Spleen (tissue), 11 donors: ENCODE data around the gene UGT8. TPM values are rescaled to one million over a fixed set of nuclear protein-coding genes. Genes with fewer than 3 reads are reported as not detected.
"Not testable (repeated sequence)": the region's sequence is repeated elsewhere in the genome, so short reads cannot be mapped to it uniquely, and the experiment has no call there.

Experiments
- DNase-seq: peaks from one replicate; pipeline ENCODE4 v3.0.0-alpha.2; 2020
- H3K27ac ChIP-seq, 8 donors: fragments of 200-600 bp; sonication (generic) in 7 of 8; 1 replicate in 4 of 8; 2 replicates in 4 of 8; pipeline versions ENCODE4 v1.5.0 to v1.8.0; 2016 to 2021; ENCODE audit warnings: inconsistent platforms in 4 of 8, mild to moderate bottlenecking in 4 of 8, moderate library complexity in 1 of 8
- H3K27me3 ChIP-seq, 7 donors: fragments of 200-600 bp; sonication (generic) in 6 of 7; replicated peaks in 1 of 7; 1 replicate in 4 of 7; 2 replicates in 3 of 7; pipeline versions ENCODE4 v1.5.0 to v1.8.0; 2016 to 2021; ENCODE audit warnings: inconsistent platforms in 3 of 7, mild to moderate bottlenecking in 1 of 7
- H3K36me3 ChIP-seq, 6 donors: fragments of 200-600 bp; sonication (generic) in 5 of 6; 1 replicate in 4 of 6; 2 replicates in 2 of 6; pipeline versions ENCODE4 v1.5.0 to v1.8.0; 2016 to 2021; ENCODE audit warnings: inconsistent platforms in 2 of 6
- H3K4me1 ChIP-seq, 6 donors: fragments of 200-600 bp; sonication (generic) in 5 of 6; 1 replicate in 3 of 6; 2 replicates in 3 of 6; pipeline versions ENCODE4 v1.5.0 to v1.8.0; 2016 to 2021; ENCODE audit warnings: inconsistent platforms in 3 of 6
- H3K4me3 ChIP-seq, 8 donors: fragments of 200-600 bp; sonication (generic) in 7 of 8; 1 replicate in 4 of 8; 2 replicates in 4 of 8; pipeline versions ENCODE4 v1.5.0 to v1.8.0; 2016 to 2021; ENCODE audit warnings: inconsistent platforms in 4 of 8, mild to moderate bottlenecking in 4 of 8, moderate library complexity in 2 of 8
- H3K9me3 ChIP-seq, 8 donors: fragments of 200-600 bp; sonication (generic) in 7 of 8; 1 replicate in 4 of 8; 2 replicates in 4 of 8; pipeline versions ENCODE4 v1.5.0 to v1.8.0; 2016 to 2021; ENCODE audit warnings: inconsistent platforms in 4 of 8
- POLR2A ChIP-seq, 3 donors: fragments of 450-650 bp; IDR thresholded peaks; one replicate each; pipeline ENCODE4 v1.5.1; 2017; ENCODE audit warnings: antibody characterized with exemption in 3 of 3, mild to moderate bottlenecking in 1 of 3
- POLR2AphosphoS5 ChIP-seq, 3 donors: sonication (generic); formaldehyde crosslinking; IDR thresholded peaks; one replicate each; pipeline ENCODE4 v1.5.1; 2017; ENCODE audit warnings: antibody characterized with exemption in 3 of 3
- WGBS, 5 donors: extraction: QIAGEN DNeasy Blood & Tissue Kit in 3 of 5; methylation state at CpG; one replicate each; pipeline versions ENCODE4 v1.1.5 to v1.1.7; 2013 to 2018; 5-methylcytosine and 5-hydroxymethylcytosine counted together
- intact Hi-C: fragments of 100-400 bp; cut with DNase I; formaldehyde crosslinking; loops from one replicate; pipeline ENCODE4 v1.15.0; 2023; ENCODE audit warnings: low total_unique reads
- polyA plus RNA-seq, 3 donors: library from polyadenylated mRNA; stranded (reverse); fragments of 200-250 nt; gene quantifications; one replicate each; pipeline ENCODE4 v1.2.1, GENCODE V29; 2013
- total RNA-seq, 7 donors: library from RNA; depleted of rRNA in 3 of 7; stranded (reverse); fragments of >200 nt in 3 of 7; fragmentation: NEBNext Ultra II Directional in 4 of 7; extraction: Animal tissue kit (Norgen Biotek cat#: 25700) in 4 of 7; gene quantifications; one replicate each; pipeline versions ENCODE4 v1.1.0 to v1.2.1, GENCODE V29; 2016 to 2021
- TF ChIP-seq, protein P1 (sequence below), 11 experiments: fragments of 200-600 bp in 7 of 11; fragments of 450-650 bp in 4 of 11; sonication (generic) in 4 of 11; IDR thresholded peaks in 8 of 11; conservative IDR thresholded peaks in 3 of 11; 1 replicate in 7 of 11; 2 replicates in 4 of 11; pipeline versions ENCODE4 v1.4.0 to v1.8.0; 2016 to 2021; ENCODE audit warnings: antibody characterized with exemption in 11 of 11, inconsistent platforms in 4 of 11, mild to moderate bottlenecking in 1 of 11
- donor health status: healthy with polysubstance abuse.
- donor health status: DM: no; HTN: no; CAD: no; lungs with moderate emphysema.
- donor health status: DM: no; HTN: no; CAD: no.
- donor health status: Bipolar disorder and iron deficiency.
- donor health status: healthy.
- donor health status: DM: no; HTN: no; CAD: no.
- donor health status: DM: yes; HTN: yes; CAD: no.

The UGT8 gene
- total and polyA plus RNA-seq, 10 donors = 2.1 to 7.0 (median 6.5) TPM

DNA sequence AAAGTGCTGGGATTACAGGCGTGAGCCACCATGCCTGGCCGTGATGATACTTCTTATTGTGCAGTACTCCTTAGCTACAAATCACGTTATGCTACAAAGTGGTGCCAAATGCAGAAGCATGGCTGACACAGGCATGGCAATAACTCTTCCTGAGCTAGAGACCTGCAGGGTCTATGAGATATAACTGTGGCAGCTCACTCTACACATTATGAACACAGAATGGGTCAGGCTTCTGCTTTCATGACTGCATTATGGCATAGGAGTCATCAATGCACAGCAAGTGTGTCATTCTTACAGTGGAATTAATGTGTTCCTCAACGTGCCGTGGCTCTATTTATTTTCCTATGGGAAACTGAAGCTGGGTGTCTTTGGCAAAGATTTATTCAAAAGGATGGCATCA is 64.5 kb downstream of the UGT8 start:
- Histone ChIP-seq H3K4me3 (no peak overlapping the region), H3K36me3 (peaks cover 0 to 15% (median 0%) of the 10 kb centered on the region in 6 donors), H3K27me3 (no peaks in the 10 kb centered on the region), H3K9me3 (no peaks in the 10 kb centered on the region), H3K4me1 (no peaks in the 10 kb centered on the region), H3K27ac (no peak overlapping the region)
- DNase-seq = no peak
- WGBS, 5 donors = 84 to 91% (median 86%) methylated on average over 5 of the region's 5 CpGs
- intact Hi-C loops = no loop called here
- no peak for TF ChIP-seq POLR2A (IDR thresholded peaks at IDR 0.05)
- TF ChIP-seq, protein P1, sequence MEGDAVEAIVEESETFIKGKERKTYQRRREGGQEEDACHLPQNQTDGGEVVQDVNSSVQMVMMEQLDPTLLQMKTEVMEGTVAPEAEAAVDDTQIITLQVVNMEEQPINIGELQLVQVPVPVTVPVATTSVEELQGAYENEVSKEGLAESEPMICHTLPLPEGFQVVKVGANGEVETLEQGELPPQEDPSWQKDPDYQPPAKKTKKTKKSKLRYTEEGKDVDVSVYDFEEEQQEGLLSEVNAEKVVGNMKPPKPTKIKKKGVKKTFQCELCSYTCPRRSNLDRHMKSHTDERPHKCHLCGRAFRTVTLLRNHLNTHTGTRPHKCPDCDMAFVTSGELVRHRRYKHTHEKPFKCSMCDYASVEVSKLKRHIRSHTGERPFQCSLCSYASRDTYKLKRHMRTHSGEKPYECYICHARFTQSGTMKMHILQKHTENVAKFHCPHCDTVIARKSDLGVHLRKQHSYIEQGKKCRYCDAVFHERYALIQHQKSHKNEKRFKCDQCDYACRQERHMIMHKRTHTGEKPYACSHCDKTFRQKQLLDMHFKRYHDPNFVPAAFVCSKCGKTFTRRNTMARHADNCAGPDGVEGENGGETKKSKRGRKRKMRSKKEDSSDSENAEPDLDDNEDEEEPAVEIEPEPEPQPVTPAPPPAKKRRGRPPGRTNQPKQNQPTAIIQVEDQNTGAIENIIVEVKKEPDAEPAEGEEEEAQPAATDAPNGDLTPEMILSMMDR (IDR thresholded peaks at IDR 0.05 in 8 of 11, conservative IDR thresholded peaks at IDR 0.05 in 3 of 11) = no peak
- no peak for TF ChIP-seq POLR2AphosphoS5 (IDR thresholded peaks at IDR 0.05)

DNA sequence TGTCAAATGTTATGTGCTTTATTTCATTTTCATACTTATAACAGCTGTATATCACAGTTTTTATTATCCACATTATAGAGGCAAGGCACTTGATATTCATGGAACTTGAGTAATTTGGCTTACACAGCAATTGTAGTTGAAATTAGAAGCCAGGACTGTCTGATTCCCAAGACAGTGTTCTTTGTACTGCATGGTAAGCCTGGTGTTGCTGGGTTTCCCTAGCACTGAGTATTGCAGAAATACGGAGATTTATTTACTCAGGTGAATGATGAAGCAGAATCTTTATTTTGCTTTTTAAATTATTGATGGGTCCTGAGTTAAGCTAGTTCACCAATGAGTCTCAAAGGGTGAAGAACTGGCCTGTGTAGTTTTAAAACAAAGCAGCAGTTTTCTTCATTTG is 70.0 kb downstream of the UGT8 start:
- Histone ChIP-seq H3K9me3 (no peaks in the 10 kb centered on the region), H3K27me3 (no peaks in the 10 kb centered on the region), H3K4me1 (no peaks in the 10 kb centered on the region), H3K27ac (no peak overlapping the region), H3K4me3 (no peak overlapping the region), H3K36me3 (peaks cover 0 to 15% (median 0%) of the 10 kb centered on the region in 6 donors)
- 76 to 91% (median 78%) methylated on average over 1 of the region's 1 CpG for WGBS, 5 donors
- TF ChIP-seq POLR2A (IDR thresholded peaks at IDR 0.05) = no peak
- no peak for DNase-seq
- intact Hi-C loops = no loop called here

DNA sequence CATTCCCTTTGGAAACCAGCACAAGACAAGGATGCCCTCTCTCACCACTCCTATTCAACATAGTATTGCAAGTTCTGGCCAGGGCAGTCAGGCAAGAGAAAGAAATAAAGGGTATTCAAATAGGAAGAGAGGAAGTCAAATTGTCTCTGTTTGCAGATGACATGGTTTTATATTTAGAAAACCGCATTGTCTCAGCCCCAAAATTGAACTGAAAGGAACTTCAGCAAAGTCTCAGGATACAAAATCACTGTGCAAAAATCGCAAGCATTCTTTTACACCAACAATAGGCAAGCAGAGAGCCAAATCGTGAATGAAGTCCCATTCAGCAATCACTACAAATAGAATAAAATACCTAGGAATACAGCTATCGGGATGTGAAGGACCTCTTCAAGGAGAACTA is 72.1 kb downstream of the UGT8 start:
- H3K27ac ChIP-seq, DNase-seq, H3K9me3 ChIP-seq, H3K27me3 ChIP-seq, intact Hi-C loops, H3K4me3 ChIP-seq, H3K4me1 ChIP-seq, H3K36me3 ChIP-seq: not testable (repeated sequence)
- 70 to 89% (median 78%) methylated on average over 4 of the region's 4 CpGs for WGBS, 5 donors

DNA sequence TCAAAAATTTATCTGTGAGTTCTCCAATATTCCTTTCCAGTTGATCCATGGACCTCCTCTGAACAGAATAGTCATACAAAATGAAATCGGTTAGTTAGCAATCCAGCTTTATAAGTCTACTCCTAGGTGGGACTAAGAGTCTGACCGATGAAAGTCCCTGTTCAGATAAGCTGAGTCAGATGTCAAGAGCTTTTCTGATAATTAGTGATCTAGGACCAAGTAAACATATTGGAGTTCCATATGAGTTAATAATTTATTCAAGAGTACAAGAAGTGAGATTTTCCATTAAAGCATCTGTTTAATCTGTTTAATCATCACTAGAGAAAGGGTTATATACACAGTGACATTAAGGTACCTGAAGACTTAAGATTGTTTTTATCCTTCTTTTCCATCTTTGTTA is 74.7 kb downstream of the UGT8 start:
- intact Hi-C loops = no loop called here
- no peak for DNase-seq
- Histone ChIP-seq H3K27ac (no peak overlapping the region), H3K27me3 (no peaks in the 10 kb centered on the region), H3K4me3 (no peak overlapping the region), H3K36me3 (peaks cover 0 to 3% (median 0%) of the 10 kb centered on the region in 6 donors), H3K9me3 (no peaks in the 10 kb centered on the region), H3K4me1 (no peaks in the 10 kb centered on the region)
- 90 to 98% (median 94%) methylated on average over 2 of the region's 2 CpGs for WGBS, 5 donors
- no peak for TF ChIP-seq POLR2AphosphoS5 (IDR thresholded peaks at IDR 0.05)
- no peak for TF ChIP-seq POLR2A (IDR thresholded peaks at IDR 0.05)
- TF ChIP-seq, protein P1 (IDR thresholded peaks at IDR 0.05 in 8 of 11, conservative IDR thresholded peaks at IDR 0.05 in 3 of 11) = no peak

DNA sequence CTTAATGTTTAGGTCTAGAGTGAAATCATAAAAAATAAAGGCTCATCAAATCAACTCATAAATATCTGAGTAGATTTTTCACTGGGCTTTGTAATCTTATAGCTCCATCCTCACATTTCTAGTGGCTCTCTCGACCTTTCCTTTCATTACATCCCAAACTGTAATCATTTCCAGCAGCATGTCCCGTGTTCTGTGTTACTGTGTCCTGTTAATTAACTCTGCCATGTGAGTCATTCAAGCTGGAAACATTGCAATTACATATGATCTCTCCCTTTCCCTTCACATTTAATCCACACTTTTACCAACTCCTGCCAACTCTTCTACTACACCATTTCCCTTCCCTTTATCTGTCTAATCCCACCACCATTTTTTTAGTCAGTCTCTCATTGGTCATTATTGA is 75.5 kb downstream of the UGT8 start:
- 60 to 72% (median 67%) methylated on average over 2 of the region's 2 CpGs for WGBS, 5 donors
- Histone ChIP-seq H3K27ac (no peak overlapping the region), H3K9me3 (no peaks in the 10 kb centered on the region), H3K27me3 (no peaks in the 10 kb centered on the region), H3K4me1 (no peaks in the 10 kb centered on the region), H3K36me3 (no peaks in the 10 kb centered on the region), H3K4me3 (no peak overlapping the region)
- DNase-seq = no peak
- TF ChIP-seq, protein P1 (IDR thresholded peaks at IDR 0.05 in 8 of 11, conservative IDR thresholded peaks at IDR 0.05 in 3 of 11) = no peak
- TF ChIP-seq POLR2A (IDR thresholded peaks at IDR 0.05) (no peak), POLR2AphosphoS5 (IDR thresholded peaks at IDR 0.05) (no peak)
- intact Hi-C loops = no loop called here
